SKM-1 (cell line): Measurements from ENCODE around the gene MRFAP1L1.
"Not testable (repeated sequence)": the region's sequence is repeated elsewhere in the genome, so short reads cannot be mapped to it uniquely, and the experiment has no call there.

ENCODE experiments used
- DNase-seq: peaks from one replicate; lab custom pipeline; 2025; ENCODE audit not compliant: unreplicated experiment; lab: John Stamatoyannopoulos, UW

Gene MRFAP1L1

DNA sequence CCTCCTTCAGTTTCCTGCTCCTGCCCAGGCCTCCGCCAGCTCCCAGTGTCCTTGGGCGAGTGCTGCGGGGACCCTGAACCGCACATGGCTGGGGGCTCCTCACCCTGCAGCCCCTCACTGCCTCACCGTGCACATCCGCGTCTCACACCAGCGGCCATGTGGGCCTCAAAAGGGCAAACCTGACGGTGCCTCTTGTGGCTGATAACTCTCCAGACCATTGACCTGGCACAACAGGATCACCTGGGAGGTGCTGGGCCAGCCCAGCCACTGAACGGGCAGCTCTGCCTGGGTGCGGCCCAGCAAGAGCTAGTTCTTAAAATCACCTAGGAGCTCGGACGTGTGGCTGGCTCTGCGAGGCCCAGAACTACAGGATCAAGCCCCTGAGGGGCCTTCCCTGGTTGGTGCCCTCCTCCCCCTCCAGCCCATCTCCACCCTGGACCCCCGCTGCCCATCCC, 20.1 kb downstream of the MRFAP1L1 start:
- DNase-seq, result no peak

DNA sequence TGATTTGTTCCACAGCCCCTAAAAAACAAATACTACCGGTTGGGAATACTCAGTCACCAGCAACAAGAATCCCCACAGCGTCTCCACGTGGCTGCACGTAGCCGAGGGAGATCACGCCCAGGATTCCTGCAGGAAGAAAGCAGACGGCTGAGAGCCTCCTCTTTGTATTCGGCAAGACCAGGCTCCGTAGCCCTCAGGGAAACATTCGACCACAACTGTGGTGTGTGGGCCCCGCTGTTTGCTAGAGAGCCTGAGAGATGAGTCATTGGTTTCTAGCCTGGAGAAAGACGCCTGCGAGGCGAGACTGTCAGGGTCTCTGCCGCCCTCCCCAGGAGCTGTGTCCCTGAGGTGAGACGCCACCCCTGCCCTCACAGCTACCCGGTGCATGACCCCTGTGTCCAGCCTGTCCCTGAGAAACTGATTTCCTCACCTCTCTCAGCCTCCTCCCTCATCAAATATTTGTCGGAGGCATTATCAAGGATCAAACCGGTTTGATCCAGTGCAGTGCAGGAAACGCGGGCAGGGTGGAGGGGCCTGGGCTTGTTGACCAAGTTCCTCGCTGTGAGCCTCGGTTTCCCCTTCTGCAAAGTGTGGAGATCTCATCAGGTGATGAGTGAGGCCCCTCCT, 20.7 kb downstream of the MRFAP1L1 start:
- peak; percentile 67 for DNase-seq

DNA sequence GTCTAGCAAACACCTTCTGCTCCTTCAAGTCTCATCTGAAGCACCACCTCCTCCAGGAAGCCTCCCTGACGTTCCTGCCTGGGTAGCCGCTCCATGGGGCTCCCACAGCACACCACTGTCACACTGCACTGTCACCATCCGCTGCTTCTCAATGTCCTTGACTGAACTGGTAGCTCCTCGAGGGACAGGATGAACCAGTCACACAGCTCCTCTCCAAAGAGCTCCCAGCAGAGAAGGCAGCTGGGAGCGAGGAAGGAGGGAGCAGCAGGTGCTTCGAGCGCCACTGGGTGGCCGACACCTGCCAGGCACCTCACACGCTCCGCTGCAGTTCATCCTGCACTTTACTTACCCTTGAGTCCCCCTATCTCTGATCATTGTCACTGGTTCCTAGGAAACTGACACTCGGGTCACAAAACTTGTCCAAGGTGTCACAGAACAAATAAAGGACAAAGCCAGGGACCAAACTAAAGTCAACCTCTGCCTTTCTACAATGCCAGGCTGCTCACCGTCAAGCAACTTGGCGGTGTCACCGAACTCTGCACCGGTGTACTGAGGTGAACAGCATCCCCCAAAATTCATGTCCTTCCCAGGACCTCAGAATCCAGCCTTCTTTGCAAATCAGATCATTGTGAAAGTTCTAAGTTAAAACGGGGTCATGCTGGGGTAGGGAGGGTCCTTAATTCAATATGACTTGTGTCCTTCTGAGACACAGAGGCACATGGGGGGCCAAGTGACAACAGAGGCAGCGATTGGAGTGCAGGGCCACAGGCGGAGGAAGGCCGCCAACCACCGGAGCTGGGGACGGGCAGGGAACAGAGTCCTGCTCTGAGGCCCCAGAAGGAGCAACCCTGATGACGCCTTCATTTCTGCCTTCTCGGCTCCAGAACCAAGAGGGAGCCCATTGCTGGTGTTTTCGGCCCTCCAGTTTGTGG, 21.5 kb downstream of the MRFAP1L1 start:
- DNase-seq, result no peak

DNA sequence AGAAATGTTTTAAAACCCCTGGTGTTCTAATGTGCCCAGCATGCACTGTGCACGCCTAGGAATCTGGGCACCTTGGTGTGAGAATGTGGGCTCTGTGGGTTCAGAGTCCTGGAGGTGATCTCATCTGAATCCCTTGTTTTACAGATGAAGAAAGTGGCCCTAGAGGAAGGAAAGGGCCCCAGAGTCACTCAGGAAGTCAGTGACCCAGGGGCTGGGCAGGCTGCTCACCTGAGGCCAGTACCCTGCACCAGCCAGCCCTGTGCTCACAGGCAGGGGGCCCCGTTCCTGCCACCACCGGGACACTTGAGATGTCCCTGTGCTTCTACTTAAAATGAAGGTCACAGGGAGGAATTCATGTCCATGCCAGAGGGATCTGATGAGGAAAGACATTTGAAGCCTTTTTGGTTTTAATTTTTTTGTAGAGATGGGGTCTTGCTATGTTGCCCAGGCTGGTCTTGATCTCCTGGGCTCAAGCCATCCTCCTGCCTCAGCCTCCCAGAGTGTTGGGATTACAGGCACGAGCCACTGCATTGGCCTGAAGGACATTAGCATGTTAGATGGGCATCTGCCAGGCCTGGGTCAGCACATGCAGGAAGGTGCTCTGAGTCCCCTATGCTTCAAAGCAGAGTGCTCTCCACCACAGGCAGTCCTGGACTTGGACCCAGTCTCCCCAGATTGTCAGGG, 23.4 kb downstream of the MRFAP1L1 start:
- no peak for DNase-seq

DNA sequence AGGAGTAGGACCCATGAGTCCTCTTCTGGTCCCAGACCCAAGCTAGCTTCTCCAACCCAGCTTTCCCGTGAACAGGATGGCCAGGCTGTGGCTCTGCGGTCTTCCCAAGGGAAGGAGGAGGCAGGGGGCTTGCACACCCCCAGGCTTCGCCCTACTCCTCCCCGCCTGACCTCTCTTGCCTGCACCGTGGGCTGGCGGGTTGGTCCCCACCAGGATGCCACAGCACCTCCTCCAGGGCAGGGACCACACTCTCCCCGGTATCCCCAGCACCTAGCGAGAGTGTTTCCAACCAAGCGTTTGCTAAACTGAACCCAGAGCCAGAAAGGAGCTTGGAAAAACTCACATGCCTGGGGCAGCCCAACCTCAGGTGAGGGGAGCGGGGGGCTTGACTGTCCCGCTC, 25.0 kb downstream of the MRFAP1L1 start:
- no peak for DNase-seq

DNA sequence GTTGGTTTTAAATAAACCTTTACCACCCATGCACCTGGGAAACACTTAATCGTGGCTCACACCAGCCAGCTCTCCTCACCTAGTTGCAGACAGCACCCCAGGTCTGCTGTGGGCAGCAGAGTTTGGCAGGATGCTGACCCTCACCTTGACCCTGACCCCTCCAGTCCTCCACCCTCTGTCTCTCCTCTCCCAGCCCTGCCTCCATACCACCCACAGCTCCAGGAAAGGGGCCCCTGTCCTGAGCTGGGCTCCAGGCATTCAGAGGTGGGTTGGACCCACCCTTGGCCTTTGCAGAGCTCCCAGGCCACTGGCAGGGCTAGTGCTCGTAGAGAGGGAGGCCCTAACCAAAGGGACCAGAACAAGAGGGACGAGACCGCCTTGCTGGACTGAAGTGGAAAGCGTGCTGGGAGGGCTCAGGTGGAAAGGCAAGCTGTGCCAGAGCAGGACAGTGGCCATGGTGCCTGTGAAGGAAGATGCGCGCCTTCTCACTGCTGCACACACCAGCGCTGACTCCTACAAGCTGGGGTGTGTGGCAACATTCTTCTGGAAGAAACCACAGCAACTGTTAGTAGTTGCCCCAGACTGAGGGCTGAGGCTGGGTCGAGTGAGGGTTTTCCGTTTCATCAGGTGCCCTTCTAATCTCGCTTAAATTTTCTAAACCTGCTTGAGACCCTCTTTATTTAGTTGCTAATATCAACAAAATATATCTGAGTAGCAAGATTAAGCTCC, 26.6 kb downstream of the MRFAP1L1 start:
- peak; percentile 38 for DNase-seq

DNA sequence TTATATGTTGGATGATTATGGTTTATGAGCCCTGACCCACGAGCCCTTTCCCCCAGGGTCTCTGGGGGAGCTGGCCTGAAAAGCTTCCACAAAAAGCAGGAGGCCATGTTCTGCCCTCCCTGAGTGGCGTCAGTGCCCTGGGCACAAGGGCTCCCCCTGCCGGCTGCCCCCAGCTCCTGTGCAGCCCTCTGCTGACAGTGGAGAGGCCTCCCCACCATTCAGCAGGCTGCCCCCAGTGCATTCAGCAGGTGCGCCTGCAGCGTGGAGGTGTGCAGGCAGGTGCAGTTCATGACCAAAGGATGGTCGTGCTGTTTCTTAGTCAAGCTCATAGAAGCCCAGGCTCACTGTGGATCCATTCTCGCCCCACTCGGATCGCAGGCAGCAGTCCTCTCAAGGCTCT, 28.5 kb downstream of the MRFAP1L1 start:
- no peak for DNase-seq

DNA sequence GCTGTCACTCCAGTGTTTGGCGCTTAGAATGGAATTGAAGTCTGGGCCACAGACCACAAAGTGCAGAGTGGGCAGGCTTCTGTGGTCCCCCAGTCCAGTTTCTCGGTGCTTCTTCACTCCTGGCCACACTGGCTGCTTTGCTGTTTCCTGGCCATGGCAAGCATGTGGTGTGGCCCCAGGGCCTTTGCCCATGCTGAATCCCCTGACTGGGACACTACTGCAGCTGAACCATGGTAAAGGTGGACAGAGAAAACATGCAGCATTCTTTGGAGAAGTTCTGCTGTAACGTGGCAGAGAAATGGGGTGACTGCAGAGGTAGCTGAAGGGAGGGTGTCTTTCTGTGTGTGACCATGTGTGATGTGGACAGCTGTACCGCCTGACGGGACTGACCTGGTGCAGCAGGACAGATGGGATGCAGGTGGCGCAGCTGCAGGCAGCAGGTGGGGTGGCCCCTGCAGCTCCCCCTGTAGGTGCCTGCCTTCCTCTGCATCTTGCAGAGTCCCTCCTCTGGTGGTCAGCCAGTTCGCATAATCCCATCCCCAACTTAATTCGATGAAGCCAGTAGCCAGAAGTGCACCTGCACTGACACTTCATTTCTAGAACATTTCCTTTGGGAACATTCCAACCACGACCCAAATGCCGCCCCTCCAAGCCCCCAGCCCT, 29.2 kb downstream of the MRFAP1L1 start:
- no peak for DNase-seq

DNA sequence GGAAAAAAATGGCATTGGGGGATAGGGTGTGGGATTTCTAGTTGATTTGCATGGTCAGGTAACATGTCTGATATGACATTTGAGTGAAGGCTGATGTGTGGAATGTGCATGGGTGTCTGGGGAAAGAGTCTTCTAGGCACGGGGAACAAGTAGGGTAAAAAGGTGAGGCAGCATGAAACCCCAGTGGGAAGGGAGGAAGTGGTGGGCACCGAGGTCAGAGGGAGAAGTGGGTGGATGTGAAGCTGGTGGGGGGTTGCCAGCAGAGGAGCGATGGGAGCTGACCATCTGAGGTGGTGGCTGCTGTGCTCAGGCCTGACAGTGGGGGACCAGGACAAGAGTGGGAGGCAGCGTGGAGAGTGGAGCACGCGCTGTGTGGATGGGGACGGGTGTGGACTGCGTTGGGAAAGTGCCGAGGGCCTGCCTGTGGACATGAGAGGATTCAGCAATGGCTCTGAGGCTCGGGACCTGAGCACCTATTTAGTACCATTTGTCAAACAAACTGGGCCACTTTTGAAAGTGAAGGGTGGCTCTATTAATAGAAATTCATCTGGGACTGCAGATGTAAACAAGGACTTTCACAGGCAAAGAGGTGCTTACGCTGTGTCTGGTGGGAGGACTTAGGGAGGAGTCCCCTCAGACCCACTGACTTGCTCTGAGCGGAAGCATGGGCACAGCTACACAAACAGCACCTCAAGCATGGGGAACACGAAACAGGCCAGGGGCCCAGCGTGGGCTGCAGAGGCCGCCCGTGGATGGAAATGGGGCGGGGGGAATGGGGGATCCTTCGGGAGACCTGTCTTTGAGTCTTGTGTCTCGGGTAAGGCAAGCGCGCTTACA, 32.7 kb downstream of the MRFAP1L1 start:
- no peak for DNase-seq

DNA sequence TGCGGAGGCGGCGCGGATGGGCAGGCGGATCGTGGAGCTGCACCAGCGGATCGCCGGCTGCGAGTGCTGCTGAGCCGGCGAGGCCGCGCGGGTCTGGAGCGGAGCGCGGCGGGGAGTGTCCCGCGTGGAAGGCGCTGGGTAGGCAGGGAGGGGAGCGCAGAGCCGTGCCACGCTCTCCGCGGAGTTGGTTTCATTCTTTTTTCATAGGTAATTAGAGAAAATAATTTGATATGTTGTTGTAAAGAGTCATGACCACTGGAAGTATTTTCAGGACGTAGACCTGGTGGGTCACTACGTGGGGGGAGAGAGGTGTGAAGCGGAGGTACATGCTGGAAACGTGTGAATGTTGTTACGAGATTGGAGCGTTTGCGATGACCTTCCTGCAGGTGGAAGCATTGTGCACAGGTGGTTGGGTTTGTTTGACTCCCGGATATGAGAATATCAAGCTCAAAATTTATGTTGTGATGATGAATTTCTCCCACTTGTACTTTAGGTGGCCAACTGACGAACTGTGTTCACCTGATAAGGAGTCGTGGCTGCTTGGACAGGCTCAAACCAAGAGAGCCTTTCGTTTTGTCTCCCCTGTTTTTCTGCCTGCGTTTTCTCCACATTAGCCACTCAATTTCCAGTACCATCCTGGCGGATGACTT, 35.0 kb downstream of the MRFAP1L1 start:
- DNase-seq, result peak; percentile 37

DNA sequence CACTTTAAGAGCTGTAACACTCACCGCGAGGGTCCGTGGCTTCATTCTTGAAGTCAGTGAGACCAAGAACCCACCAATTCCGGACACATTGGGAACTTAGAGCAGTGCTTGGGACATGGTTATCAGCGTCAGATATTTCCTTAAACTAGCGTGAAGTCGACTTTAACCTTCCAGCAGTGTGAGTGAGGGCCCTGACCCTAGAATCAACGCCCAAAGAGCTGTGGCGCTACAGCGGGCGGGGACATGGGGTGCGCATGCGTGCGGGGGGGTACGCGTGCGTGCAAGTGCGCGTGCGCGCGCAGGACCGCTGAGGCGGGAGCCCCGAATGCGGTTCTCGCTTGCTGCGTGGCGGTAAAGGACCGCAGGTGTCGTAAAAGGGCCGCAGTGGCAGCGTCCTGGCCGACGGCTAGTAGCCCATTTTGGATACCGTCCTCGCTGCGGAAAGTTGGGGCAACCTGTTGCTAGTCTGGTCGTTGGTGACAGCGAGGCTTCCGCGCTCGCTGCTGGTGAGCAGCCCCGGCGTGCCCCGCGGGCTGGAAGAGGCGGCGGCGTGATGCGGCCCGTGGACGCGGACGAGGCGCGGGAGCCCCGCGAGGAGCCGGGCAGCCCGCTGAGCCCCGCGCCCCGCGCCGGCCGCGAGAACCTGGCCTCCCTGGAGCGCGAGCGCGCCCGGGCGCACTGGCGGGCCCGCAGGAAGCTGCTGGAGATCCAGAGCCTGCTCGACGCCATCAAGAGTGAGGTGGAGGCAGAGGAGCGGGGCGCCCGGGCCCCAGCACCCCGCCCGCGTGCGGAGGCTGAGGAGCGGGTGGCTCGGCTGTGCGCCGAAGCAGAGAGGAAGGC, 35.8 kb downstream of the MRFAP1L1 start:
- peak; percentile 97 for DNase-seq

DNA sequence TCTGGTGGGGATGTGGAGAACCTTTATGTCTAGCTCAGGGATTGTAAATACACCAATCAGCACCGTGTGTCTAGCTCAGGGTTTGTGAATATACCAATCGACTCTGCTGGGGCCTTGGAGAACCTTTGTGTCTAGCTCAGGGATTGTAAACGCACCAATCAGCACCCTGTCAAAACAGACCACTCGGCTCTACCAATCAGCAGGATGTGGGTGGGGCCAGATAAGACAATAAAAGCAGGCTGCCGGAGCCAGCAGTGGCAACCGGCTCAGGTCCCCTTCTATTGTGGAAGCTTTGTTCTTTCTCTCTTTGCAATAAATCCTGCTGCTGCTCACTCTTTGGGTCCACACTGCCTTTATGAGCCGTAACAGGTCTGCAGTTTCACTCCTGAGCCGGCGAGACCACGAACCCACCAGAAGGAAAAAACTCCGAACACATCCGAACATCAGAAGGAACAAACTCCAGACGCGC, 36.4 kb downstream of the MRFAP1L1 start:
- DNase-seq, result not testable (repeated sequence)

DNA sequence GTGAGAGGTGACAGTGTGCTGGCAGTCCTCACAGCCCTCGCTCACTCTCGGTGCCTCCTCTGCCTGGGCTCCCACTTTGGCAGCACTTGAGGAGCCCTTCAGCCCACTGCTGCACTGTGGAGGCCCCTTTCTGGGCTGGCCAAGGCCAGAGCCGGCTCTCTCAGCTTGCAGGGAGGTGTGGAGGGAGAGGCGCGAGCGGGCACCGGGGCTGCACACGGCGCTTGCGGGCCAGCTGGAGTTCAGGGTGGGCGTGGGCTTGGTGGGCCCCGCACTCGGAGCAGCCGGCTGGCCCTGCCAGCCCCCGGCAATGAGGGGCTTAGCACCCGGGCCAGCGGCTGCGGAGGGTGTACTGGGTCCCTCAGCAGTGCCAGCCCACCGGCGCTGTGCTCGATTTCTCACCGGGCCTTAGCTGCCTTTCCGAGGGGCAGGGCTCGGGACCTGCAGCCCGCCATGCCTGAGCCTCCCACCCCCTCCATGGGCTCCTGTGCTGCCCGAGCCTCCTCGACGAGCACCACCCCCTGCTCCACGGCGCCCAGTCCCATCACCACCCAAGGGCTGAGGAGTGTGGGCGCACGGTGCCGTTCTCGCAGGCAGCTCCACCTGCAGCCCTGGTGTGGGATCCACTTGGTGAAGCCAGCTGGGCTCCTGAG, 37.0 kb downstream of the MRFAP1L1 start:
- DNase-seq, result not testable (repeated sequence)

DNA sequence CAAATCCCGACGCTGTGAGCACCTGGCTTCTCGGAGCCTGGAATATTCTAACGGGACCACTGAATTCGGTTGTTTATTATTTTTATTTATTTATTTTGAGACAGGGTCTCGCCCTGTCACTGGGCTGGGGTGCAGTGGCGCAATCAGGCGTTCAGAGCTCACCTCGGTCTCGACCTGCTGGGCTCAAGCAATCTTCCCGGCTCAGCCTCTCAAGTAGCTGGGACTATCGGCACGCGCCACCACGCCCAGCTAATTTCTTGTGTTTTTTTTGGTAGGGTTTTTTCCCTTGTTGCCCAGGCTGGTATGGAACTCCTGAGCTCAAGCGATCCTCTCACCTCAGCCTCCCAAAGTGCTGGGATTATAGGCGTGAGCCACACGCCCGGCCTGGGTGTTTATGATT, 37.5 kb downstream of the MRFAP1L1 start:
- DNase-seq, result no peak

DNA sequence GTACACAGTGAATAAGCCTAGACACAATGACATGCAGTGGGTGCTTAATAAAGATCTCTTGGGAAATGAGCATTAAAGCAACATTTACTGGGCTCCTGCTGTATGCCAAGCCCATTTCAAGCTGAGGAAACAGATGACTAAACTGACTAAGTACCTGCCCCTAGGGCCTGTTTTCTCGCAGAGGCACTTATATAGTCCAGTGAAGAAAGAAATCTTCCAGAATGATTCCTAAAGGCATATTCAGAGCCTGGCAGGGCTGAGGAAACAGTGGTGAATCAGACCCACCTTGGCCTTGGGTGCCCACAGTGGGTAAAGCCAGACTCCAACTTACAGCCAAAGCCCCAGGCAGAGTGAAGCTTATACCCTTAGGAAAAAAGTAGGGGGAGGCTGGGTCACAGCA, 38.0 kb downstream of the MRFAP1L1 start:
- DNase-seq, result no peak

DNA sequence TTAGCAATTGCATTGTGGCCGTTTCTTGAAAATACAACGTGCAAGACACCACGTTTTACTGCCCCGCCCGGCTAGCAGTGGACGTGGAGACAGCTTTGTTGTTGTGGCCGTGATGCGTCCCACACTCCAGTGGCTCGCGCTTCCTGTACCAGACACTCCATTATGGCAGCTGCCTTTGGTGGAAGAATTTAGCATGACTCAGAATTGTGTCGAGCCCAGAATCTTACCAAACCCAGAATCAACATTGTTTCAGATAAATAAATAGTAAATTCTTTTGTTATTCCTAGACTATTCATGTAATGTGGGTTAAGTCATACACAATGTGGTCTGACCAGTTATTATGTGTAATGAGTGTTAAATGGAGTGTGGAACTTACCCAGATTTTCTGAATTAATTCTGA, 41.3 kb downstream of the MRFAP1L1 start:
- no peak for DNase-seq

DNA sequence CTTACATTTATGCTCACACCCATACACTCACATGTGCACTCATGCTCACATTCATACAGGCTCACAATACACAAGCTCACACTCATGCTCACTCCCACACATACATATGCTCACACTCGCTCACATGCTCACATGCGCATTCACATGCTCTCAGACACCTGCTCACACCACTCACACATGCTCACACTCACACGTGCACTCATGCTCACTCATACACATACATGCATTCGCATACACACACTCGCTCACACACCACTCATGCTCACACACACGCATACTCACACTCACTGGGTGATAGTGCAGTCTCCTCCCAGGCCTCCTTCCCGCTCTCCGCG, 44.4 kb downstream of the MRFAP1L1 start:
- DNase-seq, result no peak
